Glutamatergic neuron (in vitro differentiated cells): ENCODE measurements around the gene EIF2S3. TPM values are rescaled to one million over a fixed set of nuclear protein-coding genes. Genes with fewer than 3 reads are reported as not detected.

ENCODE experiments used
- DNase-seq: peaks from one replicate; pipeline ENCODE4 v3.0.0; 2022
- H3K27ac Mint-ChIP-seq: one replicate; pipeline ENCODE4 v1.8.0; 2020; ENCODE audit warnings: mild to moderate bottlenecking, mixed read lengths, inconsistent platforms; ENCODE audit not compliant: unreplicated experiment
- H3K27me3 Mint-ChIP-seq: one replicate; pipeline ENCODE4 v1.8.0; 2020; ENCODE audit warnings: mild to moderate bottlenecking, moderate library complexity, mixed read lengths, inconsistent platforms; ENCODE audit not compliant: unreplicated experiment
- H3K36me3 Mint-ChIP-seq: one replicate; pipeline ENCODE4 v1.8.0; 2020; ENCODE audit warnings: mild to moderate bottlenecking, mixed read lengths, inconsistent platforms; ENCODE audit not compliant: unreplicated experiment
- H3K4me1 Mint-ChIP-seq: one replicate; pipeline ENCODE4 v1.8.0; 2020; ENCODE audit warnings: mild to moderate bottlenecking, low read depth, mixed read lengths, inconsistent platforms; ENCODE audit not compliant: unreplicated experiment
- H3K4me3 Mint-ChIP-seq: one replicate; pipeline ENCODE4 v1.8.0; 2020; ENCODE audit warnings: mild to moderate bottlenecking, mixed read lengths, inconsistent platforms; ENCODE audit not compliant: unreplicated experiment
- H3K9me3 Mint-ChIP-seq: one replicate; pipeline ENCODE4 v1.8.0; 2020; ENCODE audit warnings: mild to moderate bottlenecking, moderate library complexity, mixed read lengths, inconsistent platforms; ENCODE audit not compliant: unreplicated experiment
- total RNA-seq: library from RNA; stranded (reverse); fragmentation: NEBNext Ultra II Directional; extraction: Animal tissue kit (Norgen Biotek cat#: 25700); gene quantifications from one replicate; pipeline ENCODE4 v1.2.1, GENCODE V29; 2021; ENCODE audit not compliant: unreplicated experiment
- TF ChIP-seq, protein P1 (sequence below): fragments of 200-600 bp; sonication (generic); IDR thresholded peaks from one replicate; pipeline ENCODE4 v1.5.0; 2021; ENCODE audit not compliant: partially characterized antibody, unreplicated experiment

The EIF2S3 gene
- total RNA-seq, 1 donor from 2014 or later, result 134 TPM

DNA sequence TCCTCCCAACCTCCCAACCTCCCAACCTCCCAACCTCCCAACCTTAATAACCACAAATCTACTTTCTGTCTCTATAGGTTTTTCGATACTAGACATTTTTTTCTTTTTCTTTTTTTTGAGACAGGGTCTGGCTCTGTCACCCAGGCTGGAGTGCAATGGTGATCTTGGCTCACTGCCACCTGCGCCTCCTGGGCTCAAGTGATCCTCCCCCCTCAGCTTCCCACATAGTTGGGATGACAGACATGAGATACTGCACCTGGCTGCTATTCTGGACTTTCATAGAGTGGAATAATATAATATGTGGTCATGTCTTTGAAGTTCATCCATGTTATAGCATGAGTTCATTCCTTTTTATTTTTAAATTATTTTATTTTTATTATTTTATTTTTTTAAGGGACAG is 55.3 kb downstream of the EIF2S3 start:
- TF ChIP-seq, protein P1, sequence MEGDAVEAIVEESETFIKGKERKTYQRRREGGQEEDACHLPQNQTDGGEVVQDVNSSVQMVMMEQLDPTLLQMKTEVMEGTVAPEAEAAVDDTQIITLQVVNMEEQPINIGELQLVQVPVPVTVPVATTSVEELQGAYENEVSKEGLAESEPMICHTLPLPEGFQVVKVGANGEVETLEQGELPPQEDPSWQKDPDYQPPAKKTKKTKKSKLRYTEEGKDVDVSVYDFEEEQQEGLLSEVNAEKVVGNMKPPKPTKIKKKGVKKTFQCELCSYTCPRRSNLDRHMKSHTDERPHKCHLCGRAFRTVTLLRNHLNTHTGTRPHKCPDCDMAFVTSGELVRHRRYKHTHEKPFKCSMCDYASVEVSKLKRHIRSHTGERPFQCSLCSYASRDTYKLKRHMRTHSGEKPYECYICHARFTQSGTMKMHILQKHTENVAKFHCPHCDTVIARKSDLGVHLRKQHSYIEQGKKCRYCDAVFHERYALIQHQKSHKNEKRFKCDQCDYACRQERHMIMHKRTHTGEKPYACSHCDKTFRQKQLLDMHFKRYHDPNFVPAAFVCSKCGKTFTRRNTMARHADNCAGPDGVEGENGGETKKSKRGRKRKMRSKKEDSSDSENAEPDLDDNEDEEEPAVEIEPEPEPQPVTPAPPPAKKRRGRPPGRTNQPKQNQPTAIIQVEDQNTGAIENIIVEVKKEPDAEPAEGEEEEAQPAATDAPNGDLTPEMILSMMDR, result no peak
- Mint-ChIP-seq H3K27ac (no peak overlapping the region), H3K4me3 (no peak overlapping the region), H3K9me3 (no peaks in the 10 kb centered on the region), H3K36me3 (no peaks in the 10 kb centered on the region), H3K27me3 (no peaks in the 10 kb centered on the region), H3K4me1 (no peaks in the 10 kb centered on the region)
- no peak for DNase-seq

GRCh38 chrX:24113181-24113580 is 58.4 kb downstream of the EIF2S3 start:
- H3K27ac Mint-ChIP-seq, result no peak overlapping the region
- H3K4me1 Mint-ChIP-seq, result no peaks in the 10 kb centered on the region
- no peaks in the 10 kb centered on the region for H3K36me3 Mint-ChIP-seq
- H3K27me3 Mint-ChIP-seq, result no peaks in the 10 kb centered on the region
- H3K4me3 Mint-ChIP-seq, result no peak overlapping the region
- no peak for DNase-seq
- TF ChIP-seq, protein P1, result no peak
- no peaks in the 10 kb centered on the region for H3K9me3 Mint-ChIP-seq

GRCh38 chrX:24117258-24117657 is 62.5 kb downstream of the EIF2S3 start:
- Mint-ChIP-seq H3K27me3 (no peaks in the 10 kb centered on the region), H3K9me3 (no peaks in the 10 kb centered on the region), H3K36me3 (no peaks in the 10 kb centered on the region), H3K4me3 (no peak overlapping the region), H3K27ac (no peak overlapping the region), H3K4me1 (no peaks in the 10 kb centered on the region)
- TF ChIP-seq, protein P1, result no peak
- no peak for DNase-seq

DNA sequence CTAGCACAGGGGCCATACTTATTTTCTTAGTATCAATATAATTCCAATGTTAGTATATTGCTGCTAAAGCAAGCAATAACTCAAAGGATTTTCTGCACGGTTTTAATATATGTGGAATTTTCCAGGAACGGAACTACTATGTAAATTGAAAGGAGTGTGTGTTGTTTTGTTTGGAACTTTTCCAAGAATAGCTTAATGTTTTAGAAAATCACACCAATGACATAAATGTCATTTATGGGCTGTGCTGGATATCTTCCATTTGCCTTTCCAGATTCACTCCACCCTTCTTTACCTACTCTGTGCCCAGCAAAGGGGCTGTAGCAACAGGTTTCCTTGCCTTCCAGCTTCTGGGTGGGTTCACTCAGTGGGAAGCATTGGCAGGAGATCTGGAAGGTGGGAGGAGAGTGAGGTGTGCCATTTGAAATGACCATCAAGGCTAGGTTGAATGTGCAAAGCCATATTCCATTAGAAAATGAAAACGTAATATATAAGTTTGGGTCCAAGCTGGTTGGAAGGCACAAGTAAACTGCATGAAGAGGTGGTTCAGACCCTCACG is 69.6 kb downstream of the EIF2S3 start:
- H3K4me3 Mint-ChIP-seq, result no peak overlapping the region
- H3K27ac Mint-ChIP-seq, result no peak overlapping the region
- no peaks in the 10 kb centered on the region for H3K4me1 Mint-ChIP-seq
- no peaks in the 10 kb centered on the region for H3K9me3 Mint-ChIP-seq
- TF ChIP-seq, protein P1, result no peak
- DNase-seq, result no peak
- H3K36me3 Mint-ChIP-seq, result no peaks in the 10 kb centered on the region
- no peaks in the 10 kb centered on the region for H3K27me3 Mint-ChIP-seq

DNA sequence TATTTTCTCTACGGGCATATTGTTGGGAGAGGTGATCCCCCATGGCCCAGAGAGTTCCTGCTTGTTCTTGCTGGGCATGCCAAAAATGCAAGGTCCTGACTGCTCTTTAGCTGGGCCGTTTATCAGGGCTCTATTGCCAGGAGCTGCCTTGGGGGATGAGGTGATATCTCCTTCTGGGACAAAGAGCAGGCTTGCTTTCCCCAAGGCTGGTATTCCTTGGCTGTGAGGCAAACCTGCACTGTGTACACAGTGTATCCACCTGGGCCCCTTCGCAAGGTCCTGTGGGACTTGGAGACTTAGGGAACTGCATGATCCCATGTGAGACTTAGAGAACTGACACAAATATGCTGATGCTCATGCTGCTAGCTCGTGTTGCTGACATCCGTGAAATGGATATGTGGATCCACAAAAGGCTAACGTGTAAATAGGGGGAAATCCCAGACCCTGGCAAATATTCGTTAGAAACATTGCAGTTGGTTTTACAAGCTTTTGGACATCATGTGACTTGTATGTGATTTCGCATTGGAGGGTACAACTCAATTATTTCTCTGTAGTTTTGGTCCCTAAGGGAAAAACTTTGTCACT is 70.4 kb downstream of the EIF2S3 start:
- TF ChIP-seq, protein P1, result no peak
- Mint-ChIP-seq H3K4me1 (no peaks in the 10 kb centered on the region), H3K36me3 (no peaks in the 10 kb centered on the region), H3K27ac (no peak overlapping the region), H3K4me3 (no peak overlapping the region), H3K27me3 (no peaks in the 10 kb centered on the region), H3K9me3 (no peaks in the 10 kb centered on the region)
- no peak for DNase-seq

Other genes with a start within 250 kb of the EIF2S3 start
- gene APOO, start 147.0 kb upstream of the EIF2S3 start, total RNA-seq, result 36.2 TPM
- not detected for gene CXorf58, start 146.9 kb upstream of the EIF2S3 start, total RNA-seq
- 5.0 TPM for gene KLHL15, start 27.8 kb upstream of the EIF2S3 start, total RNA-seq
- gene ZFX, start 94.8 kb downstream of the EIF2S3 start, total RNA-seq, result 33.9 TPM